Measurements from ENCODE around the gene BCAS4.
"Not testable (repeated sequence)": the region's sequence is repeated elsewhere in the genome, so short reads cannot be mapped to it uniquely, and the experiment has no call there.

GRCh38 chr20:50766955-50767809 is 27.7 kb upstream of the BCAS4 start:
- TF ChIP-seq CTCF (conservative IDR thresholded peaks at IDR 0.05); ZFX (IDR thresholded peaks at IDR 0.05): not testable (repeated sequence)
